Kidney (tissue), 14 donors: ENCODE data around the gene CORIN. TPM values are rescaled to one million over a fixed set of nuclear protein-coding genes. Genes with fewer than 3 reads are reported as not detected.

Experiments used
- DNase-seq, 5 donors: peaks; one replicate each; pipeline ENCODE4 v3.0.0-alpha.2; 2013 to 2020
- FAIRE-seq: peaks from 2 replicates; lab custom pipeline; 2012; peaks lifted over from hg19 to GRCh38; lab: Jason Lieb, UNC
- H3K27ac ChIP-seq, 2 donors: one replicate each; pipeline ENCODE4 v1.7.0; 2013; ENCODE audit warnings: low read depth in 2 of 2, low read length in 2 of 2, inconsistent platforms in 1 of 2
- H3K27me3 ChIP-seq: one replicate; pipeline ENCODE4 v1.7.1; 2013; ENCODE audit warnings: low read length, inconsistent platforms; ENCODE audit not compliant: control insufficient read depth, insufficient read depth
- H3K36me3 ChIP-seq, 3 donors: one replicate each; pipeline versions ENCODE4 v1.7.0 to v1.7.1; 2013; ENCODE audit warnings: low read length in 3 of 3, control low read depth in 1 of 3, inconsistent platforms in 1 of 3; ENCODE audit not compliant: insufficient read depth in 3 of 3, control insufficient read depth in 2 of 3
- H3K4me1 ChIP-seq, 3 donors: one replicate each; pipeline versions ENCODE4 v1.7.0 to v1.7.1; 2013; ENCODE audit warnings: low read length in 3 of 3, inconsistent platforms in 1 of 3, low read depth in 1 of 3; ENCODE audit not compliant: control insufficient read depth in 2 of 3, insufficient read depth in 2 of 3
- H3K4me3 ChIP-seq, 3 donors: one replicate each; pipeline versions ENCODE4 v1.7.0 to v1.8.1; 2013; ENCODE audit warnings: low read length in 3 of 3, control low read depth in 1 of 3, inconsistent platforms in 1 of 3
- H3K9ac ChIP-seq, 3 donors: one replicate each; pipeline versions ENCODE4 v1.7.0 to v1.7.1; 2013; ENCODE audit warnings: low read length in 3 of 3, control low read depth in 1 of 3, inconsistent platforms in 1 of 3
- H3K9me3 ChIP-seq, 3 donors: one replicate each; pipeline versions ENCODE4 v1.7.0 to v1.7.1; 2013; ENCODE audit warnings: low read length in 3 of 3, control low read depth in 1 of 3, inconsistent platforms in 1 of 3; ENCODE audit not compliant: control insufficient read depth in 2 of 3, insufficient read depth in 1 of 3
- CTCF ChIP-seq: IDR thresholded peaks from 3 replicates; pipeline ENCODE4 v1.5.1; 2012; ENCODE audit warnings: mild to moderate bottlenecking, moderate library complexity, borderline replicate concordance; ENCODE audit not compliant: insufficient read depth; ENCODE audit errors: extremely low read depth
- intact Hi-C: fragments of 100-400 bp; cut with DNase I; formaldehyde crosslinking; loops from one replicate; pipeline ENCODE4 v1.11.1; 2022
- polyA plus RNA-seq: library from polyadenylated mRNA; stranded (reverse); fragments of 350-450 nt; fragmentation: Illumina TruSeq; extraction: RNeasy Lipid Tissue Mini Kit (QIAGEN cat#74804); gene quantifications from one replicate; pipeline ENCODE4 v1.2.3, GENCODE V29; 2014; ENCODE audit warnings: low read depth, low replicate concordance; ENCODE audit not compliant: insufficient read depth
- total RNA-seq: library from RNA; stranded (reverse); fragmentation: NEBNext Ultra II Directional; extraction: Animal tissue kit (Norgen Biotek cat#: 25700); gene quantifications from one replicate; pipeline ENCODE4 v1.2.1, GENCODE V29; 2021
- donor health status: control.
- donor health status: control.
- donor health status: control.
- donor health status: control.
- donor health status: control.
- donor health status: DM: yes; HTN: yes; CAD: no.
- donor health status: Normal renal cell carcinoma (clear cell type).

The CORIN gene
- total and polyA plus RNA-seq, 2 donors from 2014 or later = 0.75 to 2.6 TPM

- DNase-seq = peak in 2 of 5 donors; percentile 55 to 66
- FAIRE-seq = peak; percentile 67
- Histone ChIP-seq H3K9ac (peak overlapping the region in 2 of 3 donors; percentile 1 to 52), H3K27me3 (no peaks in the 10 kb centered on the region), H3K9me3 (no peaks in the 10 kb centered on the region), H3K4me1 (peaks cover 3 to 22% (median 4%) of the 10 kb centered on the region in 3 donors), H3K4me3 (peak overlapping the region in 1 of 3 donors; percentile 26), H3K36me3 (no peaks in the 10 kb centered on the region), H3K27ac (no peak overlapping the region)
- no peak for TF ChIP-seq CTCF
- intact Hi-C loops = no loop called here
Observed at GRCh38 chr4:47705326-47705981, 132.4 kb downstream of the CORIN start.

- no peaks in the 10 kb centered on the region for H3K9me3 ChIP-seq
- FAIRE-seq (no peak), DNase-seq (peak in 4 of 5 donors; percentile 66 to 86 (median 78))
- H3K9ac ChIP-seq = peak overlapping the region in 1 of 3 donors; percentile 52
- peak overlapping the region; percentile 1 to 26 (median 11) for H3K4me3 ChIP-seq
- peak; percentile 35 for TF ChIP-seq CTCF
- H3K4me1 ChIP-seq = peaks cover 3 to 22% (median 4%) of the 10 kb centered on the region in 3 donors
- intact Hi-C loops = no loop called here
- H3K27me3 ChIP-seq = no peaks in the 10 kb centered on the region
- H3K36me3 ChIP-seq = no peaks in the 10 kb centered on the region
- peak overlapping the region; percentile 60 to 84 for H3K27ac ChIP-seq
Observed at GRCh38 chr4:47704693-47705325, 133.1 kb downstream of the CORIN start.

GRCh38 chr4:47703956-47704355 is 133.9 kb downstream of the CORIN start:
- H3K27ac ChIP-seq = peak overlapping the region; percentile 60 to 84
- intact Hi-C loops = no loop called here
- TF ChIP-seq CTCF = no peak
- H3K4me1 ChIP-seq = peaks cover 3 to 22% (median 4%) of the 10 kb centered on the region in 3 donors
- H3K9me3 ChIP-seq = no peaks in the 10 kb centered on the region
- H3K4me3 ChIP-seq = peak overlapping the region in 2 of 3 donors; percentile 10 to 35
- H3K9ac ChIP-seq = peak overlapping the region in 1 of 3 donors; percentile 52
- H3K27me3 ChIP-seq = no peaks in the 10 kb centered on the region
- FAIRE-seq (peak; percentile 75), DNase-seq (peak in 4 of 5 donors; percentile 48 to 94 (median 82))
- no peaks in the 10 kb centered on the region for H3K36me3 ChIP-seq
